Activated naive CD8-positive, alpha-beta T cell treated with anti-CD3 and anti-CD28 coated beads, Interleukin-2, amount 50 U/mL, for 24 hours (primary cell): Measurements from ENCODE around the gene VPS26B.
"Not testable (repeated sequence)": the region's sequence is repeated elsewhere in the genome, so short reads cannot be mapped to it uniquely, and the experiment has no call there.

ENCODE experiments used
- ATAC-seq: fragments of 150-1000 bp; cut with Tn5 transposase; one replicate; pipeline ENCODE4 v1.10.0; 2021
- DNase-seq: peaks from one replicate; pipeline ENCODE4 v3.0.0; 2021
- H3K27ac Mint-ChIP-seq: one replicate; pipeline ENCODE4 v1.8.0; 2021; ENCODE audit warnings: mild to moderate bottlenecking, mixed read lengths
- H3K27me3 Mint-ChIP-seq: one replicate; pipeline ENCODE4 v1.8.0; 2021; ENCODE audit warnings: mixed read lengths
- H3K36me3 Mint-ChIP-seq: one replicate; pipeline ENCODE4 v1.8.0; 2021; ENCODE audit warnings: low read depth, mixed read lengths
- H3K4me1 Mint-ChIP-seq: one replicate; pipeline ENCODE4 v1.8.0; 2021; ENCODE audit warnings: mixed read lengths
- H3K4me3 Mint-ChIP-seq: one replicate; pipeline ENCODE4 v1.8.0; 2021; ENCODE audit warnings: mild to moderate bottlenecking, moderate library complexity, mixed read lengths
- H3K9me3 Mint-ChIP-seq: one replicate; pipeline ENCODE4 v1.8.0; 2021; ENCODE audit warnings: mixed read lengths

VPS26B gene

GRCh38 chr11:134243913-134244312, 19.4 kb downstream of the VPS26B start:
- Mint-ChIP-seq H3K36me3 (peaks cover 18% of the 10 kb centered on the region), H3K4me3 (no peak overlapping the region), H3K9me3 (no peaks in the 10 kb centered on the region), H3K4me1 (no peaks in the 10 kb centered on the region), H3K27me3 (no peaks in the 10 kb centered on the region), H3K27ac (no peak overlapping the region)
- ATAC-seq (no peak), DNase-seq (no peak)

GRCh38 chr11:134244593-134244992, 20.1 kb downstream of the VPS26B start:
- Mint-ChIP-seq H3K27me3 (no peaks in the 10 kb centered on the region), H3K4me3 (no peak overlapping the region), H3K4me1 (no peaks in the 10 kb centered on the region), H3K27ac (no peak overlapping the region), H3K9me3 (no peaks in the 10 kb centered on the region), H3K36me3 (peaks cover 21% of the 10 kb centered on the region)
- DNase-seq (no peak), ATAC-seq (no peak)

- Mint-ChIP-seq H3K36me3 (peaks cover 21% of the 10 kb centered on the region), H3K4me3 (no peak overlapping the region), H3K4me1 (no peaks in the 10 kb centered on the region), H3K27me3 (no peaks in the 10 kb centered on the region), H3K9me3 (no peaks in the 10 kb centered on the region), H3K27ac (no peak overlapping the region)
- ATAC-seq (no peak), DNase-seq (no peak)
Observed at GRCh38 chr11:134245434-134245833, 21.0 kb downstream of the VPS26B start.

- Mint-ChIP-seq H3K4me1 (no peaks in the 10 kb centered on the region), H3K36me3 (peaks cover 21% of the 10 kb centered on the region)
Observed at GRCh38 chr11:134246100-134246499, 21.6 kb downstream of the VPS26B start.

GRCh38 chr11:134246678-134247077, 22.2 kb downstream of the VPS26B start:
- Mint-ChIP-seq H3K27me3 (no peaks in the 10 kb centered on the region), H3K4me1 (peaks cover 2% of the 10 kb centered on the region), H3K9me3 (no peaks in the 10 kb centered on the region), H3K4me3 (no peak overlapping the region), H3K36me3 (peaks cover 21% of the 10 kb centered on the region), H3K27ac (no peak overlapping the region)
- ATAC-seq (no peak), DNase-seq (no peak)

More at GRCh38 chr11:134246100-134246499, 21.6 kb downstream of the VPS26B start:
- ATAC-seq (no peak), DNase-seq (no peak)
- Mint-ChIP-seq H3K27me3 (no peaks in the 10 kb centered on the region), H3K27ac (no peak overlapping the region), H3K9me3 (no peaks in the 10 kb centered on the region), H3K4me3 (no peak overlapping the region)

GRCh38 chr11:134248910-134249480, 24.5 kb downstream of the VPS26B start:
- H3K9me3 Mint-ChIP-seq, result no peaks in the 10 kb centered on the region

GRCh38 chr11:134250246-134250645, 25.8 kb downstream of the VPS26B start:
- Mint-ChIP-seq H3K9me3 (no peaks in the 10 kb centered on the region), H3K36me3 (peaks cover 14% of the 10 kb centered on the region), H3K27ac (no peak overlapping the region), H3K4me3 (no peak overlapping the region), H3K27me3 (no peaks in the 10 kb centered on the region), H3K4me1 (peaks cover 21% of the 10 kb centered on the region)
- DNase-seq (no peak), ATAC-seq (no peak)

More at GRCh38 chr11:134248910-134249480, 24.5 kb downstream of the VPS26B start:
- Mint-ChIP-seq H3K4me1 (peaks cover 11% of the 10 kb centered on the region), H3K4me3 (no peak overlapping the region), H3K27ac (peak overlapping the region; percentile 13), H3K27me3 (no peaks in the 10 kb centered on the region), H3K36me3 (peaks cover 17% of the 10 kb centered on the region)
- ATAC-seq (no peak), DNase-seq (no peak)

- Mint-ChIP-seq H3K27me3 (no peaks in the 10 kb centered on the region), H3K27ac (no peak overlapping the region), H3K4me3 (no peak overlapping the region), H3K36me3 (peaks cover 14% of the 10 kb centered on the region), H3K9me3 (no peaks in the 10 kb centered on the region), H3K4me1 (peaks cover 24% of the 10 kb centered on the region)
- ATAC-seq (no peak), DNase-seq (no peak)
Observed at GRCh38 chr11:134250675-134251074, 26.2 kb downstream of the VPS26B start.

- DNase-seq (peak; percentile 34), ATAC-seq (peak; percentile 16)
- H3K36me3 Mint-ChIP-seq, result peaks cover 8% of the 10 kb centered on the region
- H3K4me3 Mint-ChIP-seq, result peak overlapping the region; percentile 96
- H3K27ac Mint-ChIP-seq, result peak overlapping the region; percentile 86
- no peaks in the 10 kb centered on the region for H3K9me3 Mint-ChIP-seq
- no peaks in the 10 kb centered on the region for H3K27me3 Mint-ChIP-seq
- peaks cover 25% of the 10 kb centered on the region for H3K4me1 Mint-ChIP-seq
Observed at GRCh38 chr11:134252346-134253187, 28.1 kb downstream of the VPS26B start.

GRCh38 chr11:134253188-134253993, 28.9 kb downstream of the VPS26B start, which contains the start of the genes ACAD8 and THYN1:
Gene ACAD8, plus strand, starts transcription at chr11:134253568. Its CDS starts 33 bp downstream, at chr11:134253601.
Gene THYN1, minus strand, starts transcription at chr11:134253352. Its CDS starts 470 bp downstream, at chr11:134252882.
- Mint-ChIP-seq H3K36me3 (peaks cover 5% of the 10 kb centered on the region), H3K27me3 (no peaks in the 10 kb centered on the region), H3K4me1 (peaks cover 25% of the 10 kb centered on the region), H3K4me3 (peak within 1 kb of the TSS; percentile 96), H3K9me3 (no peaks in the 10 kb centered on the region), H3K27ac (peak within 1 kb of the TSS; percentile 86)
- peak; percentile 100 for ATAC-seq
- peak; percentile 94 for DNase-seq

GRCh38 chr11:134254433-134255183, 30.1 kb downstream of the VPS26B start:
- peak overlapping the region; percentile 80 for H3K27ac Mint-ChIP-seq
- peaks cover 25% of the 10 kb centered on the region for H3K4me1 Mint-ChIP-seq
- H3K9me3 Mint-ChIP-seq, result no peaks in the 10 kb centered on the region
- peaks cover 7% of the 10 kb centered on the region for H3K36me3 Mint-ChIP-seq
- no peak for ATAC-seq
- no peaks in the 10 kb centered on the region for H3K27me3 Mint-ChIP-seq
- no peak for DNase-seq
- peak overlapping the region; percentile 96 for H3K4me3 Mint-ChIP-seq

- H3K27ac Mint-ChIP-seq, ATAC-seq, H3K9me3 Mint-ChIP-seq, H3K27me3 Mint-ChIP-seq, DNase-seq, H3K36me3 Mint-ChIP-seq: not testable (repeated sequence)
- Mint-ChIP-seq H3K4me1 (peaks cover 25% of the 10 kb centered on the region), H3K4me3 (peak overlapping the region; percentile 96)
Observed at GRCh38 chr11:134255184-134255561, 30.7 kb downstream of the VPS26B start.

- no peak overlapping the region for H3K4me3 Mint-ChIP-seq
- ATAC-seq (no peak), DNase-seq (no peak)
- no peak overlapping the region for H3K27ac Mint-ChIP-seq
- no peaks in the 10 kb centered on the region for H3K27me3 Mint-ChIP-seq
- peaks cover 20% of the 10 kb centered on the region for H3K4me1 Mint-ChIP-seq
- no peaks in the 10 kb centered on the region for H3K9me3 Mint-ChIP-seq
- peaks cover 9% of the 10 kb centered on the region for H3K36me3 Mint-ChIP-seq
Observed at GRCh38 chr11:134257101-134257500, 32.6 kb downstream of the VPS26B start.

- Mint-ChIP-seq H3K4me3 (no peak overlapping the region), H3K9me3 (no peaks in the 10 kb centered on the region), H3K4me1 (peaks cover 15% of the 10 kb centered on the region), H3K27ac (no peak overlapping the region), H3K36me3 (peaks cover 12% of the 10 kb centered on the region), H3K27me3 (no peaks in the 10 kb centered on the region)
- ATAC-seq (no peak), DNase-seq (no peak)
Observed at GRCh38 chr11:134258577-134258976, 34.1 kb downstream of the VPS26B start.
